ENCODE data around the gene SKI.

DNA sequence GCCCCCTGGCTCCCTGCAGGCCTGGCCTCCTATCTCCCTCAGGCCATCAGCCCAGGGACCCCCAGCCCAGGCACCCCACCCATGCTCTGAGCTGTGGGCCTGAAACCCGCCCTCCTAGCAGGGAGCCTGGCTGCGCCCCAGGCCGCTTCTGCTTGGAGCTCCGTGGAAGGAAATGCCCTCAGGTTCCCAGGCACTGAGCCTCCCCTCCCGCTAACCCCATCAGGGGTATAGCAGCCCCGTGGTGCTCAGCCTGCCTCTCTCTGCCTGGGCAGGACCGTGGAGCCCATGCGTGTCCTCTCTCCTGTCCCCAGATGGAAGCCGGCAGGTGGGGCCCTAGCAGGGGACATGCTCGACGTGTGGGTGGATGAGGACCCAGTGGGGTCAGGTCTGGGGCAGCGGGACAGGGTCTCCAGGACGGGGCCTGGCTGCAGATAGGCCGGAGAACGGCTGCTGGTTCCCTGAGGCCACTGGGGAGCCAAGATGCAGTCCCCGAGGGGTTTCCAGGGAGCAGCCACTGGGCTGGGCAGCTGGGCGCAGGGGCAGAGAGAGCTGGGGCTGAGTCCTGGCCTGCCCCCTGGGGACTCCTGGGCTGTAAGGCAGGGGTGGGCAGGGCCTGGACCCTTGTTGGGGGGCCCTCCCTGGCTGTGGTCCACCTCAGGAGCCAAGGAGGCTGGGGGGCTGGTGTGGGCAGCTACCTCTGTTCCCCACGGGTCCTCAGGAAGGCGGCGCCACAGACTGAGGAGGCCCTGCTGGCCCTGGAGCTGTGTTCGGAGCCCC is 87.7 kb downstream of the SKI start:
- TF ChIP-seq CHCHD3 (CRISPR knock-in tag; IDR thresholded peaks at IDR 0.05) (no peak), ZNF551 (CRISPR knock-in tag; IDR thresholded peaks at IDR 0.05) (no peak), POLR2AphosphoS5 (IDR thresholded peaks at IDR 0.05; ENCODE audit: control insufficient read depth, insufficient read depth, low read depth, low read length) (no peak), ZNF121 (CRISPR knock-in tag; conservative IDR thresholded peaks at IDR 0.05) (no peak), POLR2A (conservative IDR thresholded peaks at IDR 0.05) (no peak), EZH2 (IDR thresholded peaks at IDR 0.05; ENCODE audit: borderline replicate concordance, low read depth, low read length) (no peak)
- TF ChIP-seq, protein P1, sequence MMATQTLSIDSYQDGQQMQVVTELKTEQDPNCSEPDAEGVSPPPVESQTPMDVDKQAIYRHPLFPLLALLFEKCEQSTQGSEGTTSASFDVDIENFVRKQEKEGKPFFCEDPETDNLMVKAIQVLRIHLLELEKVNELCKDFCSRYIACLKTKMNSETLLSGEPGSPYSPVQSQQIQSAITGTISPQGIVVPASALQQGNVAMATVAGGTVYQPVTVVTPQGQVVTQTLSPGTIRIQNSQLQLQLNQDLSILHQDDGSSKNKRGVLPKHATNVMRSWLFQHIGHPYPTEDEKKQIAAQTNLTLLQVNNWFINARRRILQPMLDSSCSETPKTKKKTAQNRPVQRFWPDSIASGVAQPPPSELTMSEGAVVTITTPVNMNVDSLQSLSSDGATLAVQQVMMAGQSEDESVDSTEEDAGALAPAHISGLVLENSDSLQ (IDR thresholded peaks at IDR 0.05): no peak
- TF ChIP-seq, protein P2, sequence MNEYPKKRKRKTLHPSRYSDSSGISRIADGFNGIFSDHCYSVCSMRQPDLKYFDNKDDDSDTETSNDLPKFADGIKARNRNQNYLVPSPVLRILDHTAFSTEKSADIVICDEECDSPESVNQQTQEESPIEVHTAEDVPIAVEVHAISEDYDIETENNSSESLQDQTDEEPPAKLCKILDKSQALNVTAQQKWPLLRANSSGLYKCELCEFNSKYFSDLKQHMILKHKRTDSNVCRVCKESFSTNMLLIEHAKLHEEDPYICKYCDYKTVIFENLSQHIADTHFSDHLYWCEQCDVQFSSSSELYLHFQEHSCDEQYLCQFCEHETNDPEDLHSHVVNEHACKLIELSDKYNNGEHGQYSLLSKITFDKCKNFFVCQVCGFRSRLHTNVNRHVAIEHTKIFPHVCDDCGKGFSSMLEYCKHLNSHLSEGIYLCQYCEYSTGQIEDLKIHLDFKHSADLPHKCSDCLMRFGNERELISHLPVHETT (CRISPR knock-in tag; conservative IDR thresholded peaks at IDR 0.05 in 1 of 2, IDR thresholded peaks at IDR 0.05 in 1 of 2): no peak
- TF ChIP-seq, protein P3, sequence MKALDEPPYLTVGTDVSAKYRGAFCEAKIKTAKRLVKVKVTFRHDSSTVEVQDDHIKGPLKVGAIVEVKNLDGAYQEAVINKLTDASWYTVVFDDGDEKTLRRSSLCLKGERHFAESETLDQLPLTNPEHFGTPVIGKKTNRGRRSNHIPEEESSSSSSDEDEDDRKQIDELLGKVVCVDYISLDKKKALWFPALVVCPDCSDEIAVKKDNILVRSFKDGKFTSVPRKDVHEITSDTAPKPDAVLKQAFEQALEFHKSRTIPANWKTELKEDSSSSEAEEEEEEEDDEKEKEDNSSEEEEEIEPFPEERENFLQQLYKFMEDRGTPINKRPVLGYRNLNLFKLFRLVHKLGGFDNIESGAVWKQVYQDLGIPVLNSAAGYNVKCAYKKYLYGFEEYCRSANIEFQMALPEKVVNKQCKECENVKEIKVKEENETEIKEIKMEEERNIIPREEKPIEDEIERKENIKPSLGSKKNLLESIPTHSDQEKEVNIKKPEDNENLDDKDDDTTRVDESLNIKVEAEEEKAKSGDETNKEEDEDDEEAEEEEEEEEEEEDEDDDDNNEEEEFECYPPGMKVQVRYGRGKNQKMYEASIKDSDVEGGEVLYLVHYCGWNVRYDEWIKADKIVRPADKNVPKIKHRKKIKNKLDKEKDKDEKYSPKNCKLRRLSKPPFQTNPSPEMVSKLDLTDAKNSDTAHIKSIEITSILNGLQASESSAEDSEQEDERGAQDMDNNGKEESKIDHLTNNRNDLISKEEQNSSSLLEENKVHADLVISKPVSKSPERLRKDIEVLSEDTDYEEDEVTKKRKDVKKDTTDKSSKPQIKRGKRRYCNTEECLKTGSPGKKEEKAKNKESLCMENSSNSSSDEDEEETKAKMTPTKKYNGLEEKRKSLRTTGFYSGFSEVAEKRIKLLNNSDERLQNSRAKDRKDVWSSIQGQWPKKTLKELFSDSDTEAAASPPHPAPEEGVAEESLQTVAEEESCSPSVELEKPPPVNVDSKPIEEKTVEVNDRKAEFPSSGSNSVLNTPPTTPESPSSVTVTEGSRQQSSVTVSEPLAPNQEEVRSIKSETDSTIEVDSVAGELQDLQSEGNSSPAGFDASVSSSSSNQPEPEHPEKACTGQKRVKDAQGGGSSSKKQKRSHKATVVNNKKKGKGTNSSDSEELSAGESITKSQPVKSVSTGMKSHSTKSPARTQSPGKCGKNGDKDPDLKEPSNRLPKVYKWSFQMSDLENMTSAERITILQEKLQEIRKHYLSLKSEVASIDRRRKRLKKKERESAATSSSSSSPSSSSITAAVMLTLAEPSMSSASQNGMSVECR (CRISPR knock-in tag; IDR thresholded peaks at IDR 0.05): no peak

Data from K562 (cell line).